HuH-7 (cell line): Measurements from ENCODE around the gene MITF.

Source experiments
- DNase-seq: peaks from one replicate; pipeline ENCODE4 v3.0.0; 2011; ENCODE audit warnings: low spot score

Gene MITF

GRCh38 chr3:69739204-69740102 is at the start of gene MITF:
Gene MITF (plus strand): TSS chr3:69739464. CDS start chr3:69739598, 134 bp downstream.
- DNase-seq = peak; percentile 48

GRCh38 chr3:69691860-69692259 is 47.4 kb upstream of the MITF start:
- DNase-seq = no peak

GRCh38 chr3:69692761-69693160 is 46.5 kb upstream of the MITF start:
- DNase-seq = no peak

- DNase-seq = no peak
Observed at GRCh38 chr3:69695443-69695842, 43.8 kb upstream of the MITF start.

- DNase-seq = no peak
Observed at GRCh38 chr3:69695933-69696332, 43.3 kb upstream of the MITF start.

- DNase-seq = no peak
Observed at GRCh38 chr3:69696367-69696766, 42.9 kb upstream of the MITF start.

- DNase-seq = no peak
Observed at GRCh38 chr3:69697381-69697780, 41.9 kb upstream of the MITF start.

- DNase-seq = no peak
Observed at GRCh38 chr3:69698728-69699127, 40.5 kb upstream of the MITF start.

- no peak for DNase-seq
Observed at GRCh38 chr3:69699183-69699582, 40.1 kb upstream of the MITF start.

- DNase-seq = no peak
Observed at GRCh38 chr3:69700949-69701348, 38.3 kb upstream of the MITF start.

GRCh38 chr3:69710153-69710977 is 28.9 kb upstream of the MITF start:
- DNase-seq = no peak

GRCh38 chr3:69712269-69712668 is 27.0 kb upstream of the MITF start:
- DNase-seq = no peak

- no peak for DNase-seq
Observed at GRCh38 chr3:69712933-69713332, 26.3 kb upstream of the MITF start.

- DNase-seq = no peak
Observed at GRCh38 chr3:69715204-69715603, 24.1 kb upstream of the MITF start.

GRCh38 chr3:69716119-69716518 is 23.1 kb upstream of the MITF start:
- no peak for DNase-seq

GRCh38 chr3:69718866-69719586 is 20.2 kb upstream of the MITF start:
- DNase-seq = no peak

GRCh38 chr3:69719587-69720122 is 19.6 kb upstream of the MITF start:
- no peak for DNase-seq

- no peak for DNase-seq
Observed at GRCh38 chr3:69720824-69721223, 18.4 kb upstream of the MITF start.

- no peak for DNase-seq
Observed at GRCh38 chr3:69723389-69723788, 15.9 kb upstream of the MITF start.

- DNase-seq = no peak
Observed at GRCh38 chr3:69724722-69725435, 14.4 kb upstream of the MITF start.

- no peak for DNase-seq
Observed at GRCh38 chr3:69725994-69726571, 13.2 kb upstream of the MITF start.
